ENCODE results near the gene CALR3. TPM values are rescaled to one million over a fixed set of nuclear protein-coding genes. Genes with fewer than 3 reads are reported as not detected.
A peak's percentile ranks its signal among the peaks of the same experiment; 100 is the strongest.
"Not testable (repeated sequence)": the region's sequence is repeated elsewhere in the genome, so short reads cannot be mapped to it uniquely, and the experiment has no call there.

CALR3 gene
- not detected for total RNA-seq (2021; fragmentation: NEBNext Ultra II Directional; extraction: Animal tissue kit (Norgen Biotek cat#: 25700))
- long read RNA-seq: 0 reads

DNA sequence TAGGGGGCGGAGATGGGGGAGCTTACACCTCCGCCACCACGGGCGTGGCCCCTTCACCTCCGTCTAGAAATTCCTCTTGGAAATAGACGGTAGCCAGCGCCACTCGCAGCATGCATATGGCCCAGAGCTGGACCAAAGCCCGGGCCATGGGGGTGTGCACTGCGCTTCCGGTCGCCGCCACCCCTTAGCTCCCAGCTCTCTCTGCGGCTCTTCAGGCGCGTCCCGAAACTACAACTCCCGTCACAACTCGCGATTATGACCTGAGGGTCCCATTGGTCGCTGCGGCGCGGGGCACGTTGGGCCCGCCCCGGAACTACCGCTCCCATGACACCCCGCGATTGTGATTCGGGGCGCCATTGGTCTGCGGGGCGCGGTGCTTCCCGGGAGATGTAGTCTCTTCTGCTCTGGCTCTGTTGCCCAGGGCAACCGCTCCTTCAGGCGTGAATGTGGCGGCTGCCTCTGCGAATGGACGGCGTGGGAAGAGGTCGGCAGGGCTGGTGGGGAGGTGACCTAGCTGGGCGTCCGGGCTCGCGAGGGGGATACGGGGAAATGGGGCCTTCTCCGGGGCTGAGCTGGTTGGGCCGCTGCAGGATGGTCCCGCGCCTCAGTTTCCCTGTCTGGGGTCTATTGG is at the start of gene CALR3, which contains the start of gene C19orf44:
Gene CALR3, minus strand, starts transcription at position 186 of the 631 bp plus-strand sequence. Its CDS starts 38 bp downstream, at position 148.
Gene C19orf44, plus strand, starts transcription at position 413 of the 631 bp plus-strand sequence. CDS start 4,399 bp downstream, outside the sequence.
- peak; percentile 98 for DNase-seq
- peaks cover 18% of the 10 kb centered on the region for H3K4me1 Mint-ChIP-seq (ENCODE audit: low read depth)
- H3K27ac Mint-ChIP-seq: peak within 1 kb of the TSS; percentile 98
- no peaks in the 10 kb centered on the region for H3K9me3 Mint-ChIP-seq
- TF ChIP-seq CTCF (IDR thresholded peaks at IDR 0.05): peak; percentile 28
- peak within 1 kb of the TSS; percentile 95 for H3K4me3 Mint-ChIP-seq
- peaks cover 4% of the 10 kb centered on the region; the same call in 1 of the 2 replicates for H3K27me3 Mint-ChIP-seq (ENCODE audit: insufficient read depth)
- peaks cover 7% of the 10 kb centered on the region for H3K36me3 Mint-ChIP-seq (ENCODE audit: low read depth)

GRCh38 chr19:16544473-16545231 is 48.7 kb upstream of the CALR3 start:
- Mint-ChIP-seq H3K36me3 (ENCODE audit: low read depth) (peaks cover 11% of the 10 kb centered on the region), H3K27ac (peak overlapping the region; percentile 62), H3K4me1 (ENCODE audit: low read depth) (peaks cover 27% of the 10 kb centered on the region), H3K4me3 (peak overlapping the region; percentile 32; the same call in 1 of the 2 replicates), H3K9me3 (no peaks in the 10 kb centered on the region), H3K27me3 (ENCODE audit: insufficient read depth) (peaks cover 2% of the 10 kb centered on the region)
- no peak for DNase-seq
- no peak for TF ChIP-seq CTCF (IDR thresholded peaks at IDR 0.05)

DNA sequence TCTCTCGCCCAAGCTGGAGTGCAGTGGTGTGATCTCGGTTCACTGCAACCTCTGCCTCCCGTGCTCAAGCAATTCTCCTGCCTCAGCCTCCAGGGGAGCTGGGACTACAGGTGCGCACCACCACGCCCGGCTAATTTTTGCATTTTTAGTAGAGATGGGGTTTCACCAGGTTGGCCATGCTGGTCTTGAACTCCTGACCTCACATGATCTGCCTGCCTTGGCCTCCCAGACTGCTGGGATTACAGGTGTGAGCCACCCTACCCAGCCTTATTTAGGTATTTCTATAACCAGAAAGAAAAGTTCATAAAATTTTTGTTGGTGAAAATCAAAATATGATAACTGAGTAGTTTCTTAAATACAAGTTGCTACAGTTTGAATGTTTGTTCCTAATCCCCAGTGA is 47.8 kb upstream of the CALR3 start:
- H3K27me3 Mint-ChIP-seq (ENCODE audit: insufficient read depth): not testable (repeated sequence)
- peak overlapping the region; percentile 98 for H3K4me3 Mint-ChIP-seq

GRCh38 chr19:16542910-16543472 is 47.0 kb upstream of the CALR3 start:
- H3K9me3 Mint-ChIP-seq: no peaks in the 10 kb centered on the region
- peaks cover 5% of the 10 kb centered on the region for H3K27me3 Mint-ChIP-seq (ENCODE audit: insufficient read depth)
- DNase-seq: no peak
- H3K36me3 Mint-ChIP-seq (ENCODE audit: low read depth): peaks cover 25% of the 10 kb centered on the region
- no peak for TF ChIP-seq CTCF (IDR thresholded peaks at IDR 0.05)
- peak overlapping the region; percentile 86 for H3K27ac Mint-ChIP-seq
- peaks cover 27% of the 10 kb centered on the region for H3K4me1 Mint-ChIP-seq (ENCODE audit: low read depth)
- peak overlapping the region; percentile 98 for H3K4me3 Mint-ChIP-seq

More for the DNA sequence above, 47.8 kb upstream of the CALR3 start:
- H3K4me1 Mint-ChIP-seq (ENCODE audit: low read depth): peaks cover 27% of the 10 kb centered on the region
- DNase-seq, H3K9me3 Mint-ChIP-seq, H3K27ac Mint-ChIP-seq: not testable (repeated sequence)
- H3K36me3 Mint-ChIP-seq (ENCODE audit: low read depth): peaks cover 18% of the 10 kb centered on the region

DNA sequence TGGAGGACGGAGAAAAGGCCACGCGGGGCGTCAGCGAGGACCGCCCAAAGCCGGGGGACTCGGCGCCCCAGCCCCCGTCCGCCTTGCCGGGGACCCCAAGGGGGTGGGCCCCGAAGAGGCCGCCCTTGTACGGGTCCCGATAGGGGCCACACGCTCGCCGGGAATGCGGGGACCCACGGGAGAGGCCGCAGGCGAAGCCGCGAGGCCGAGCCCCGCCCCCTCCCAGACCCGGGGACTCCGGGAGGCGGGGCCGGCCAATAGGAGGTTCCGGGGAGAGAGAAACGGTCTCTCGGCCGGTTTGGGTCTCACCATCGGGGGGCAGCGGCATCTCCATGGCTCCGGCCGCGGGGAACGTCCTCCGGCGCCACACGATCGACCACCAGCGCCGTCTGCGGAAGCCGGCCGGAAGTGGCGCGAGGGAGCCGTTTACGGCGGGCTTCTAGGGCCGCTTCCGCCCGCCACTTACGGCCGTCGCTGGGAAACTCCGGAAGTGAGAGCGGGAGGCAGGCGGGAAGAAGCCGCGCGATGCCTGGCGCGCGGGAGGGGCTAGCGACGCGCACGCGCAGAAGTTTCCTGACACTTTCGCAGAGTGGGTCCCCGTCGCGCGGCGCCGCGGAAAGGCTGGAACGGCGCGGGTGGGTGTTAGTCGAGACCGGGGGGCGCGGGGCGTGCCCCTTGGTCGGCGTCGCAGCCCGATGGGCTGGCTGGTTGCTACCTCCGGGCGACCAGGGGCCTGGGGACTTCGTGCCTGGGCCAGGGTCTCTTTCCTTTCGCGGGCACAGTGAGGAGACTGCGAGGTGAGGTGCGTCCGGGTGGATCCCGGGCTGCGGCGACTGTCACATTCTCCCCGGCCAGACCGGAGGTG is 46.3 kb upstream of the CALR3 start, which contains the start of gene CHERP:
Gene CHERP, minus strand, starts transcription at position 393 of the 865 bp plus-strand sequence. Its CDS starts 59 bp downstream, at position 334.
- DNase-seq: peak; percentile 89
- peaks cover 3% of the 10 kb centered on the region for H3K27me3 Mint-ChIP-seq (ENCODE audit: insufficient read depth)
- H3K9me3 Mint-ChIP-seq: no peaks in the 10 kb centered on the region
- no peak; the same call in 1 of the 2 replicates for TF ChIP-seq CTCF (IDR thresholded peaks at IDR 0.05)
- peaks cover 27% of the 10 kb centered on the region for H3K4me1 Mint-ChIP-seq (ENCODE audit: low read depth)
- peak within 1 kb of the TSS; percentile 98 for H3K4me3 Mint-ChIP-seq
- peak within 1 kb of the TSS; percentile 89 for H3K27ac Mint-ChIP-seq
- peaks cover 32% of the 10 kb centered on the region for H3K36me3 Mint-ChIP-seq (ENCODE audit: low read depth)

All from HFFc6 (cell line).